ENCODE data around the gene CREB3L2. TPM values are rescaled to one million over a fixed set of nuclear protein-coding genes. Genes with fewer than 3 reads are reported as not detected.

The CREB3L2 gene
- total RNA-seq, 1 experiment from 2014 or later = 18.1 TPM

- Histone ChIP-seq H3K27me3 (ENCODE audit: low read length) (no peaks in the 10 kb centered on the region), H3K4me2 (ENCODE audit: low read length) (no peak overlapping the region), H3K79me2 (ENCODE audit: low read length) (no peaks in the 10 kb centered on the region), H3F3A (ENCODE audit: low read length, unreplicated experiment) (no peaks in the 10 kb centered on the region), H2AFZ (ENCODE audit: low read length) (no peak overlapping the region), H3K4me1 (ENCODE audit: insufficient read depth, low read length) (no peaks in the 10 kb centered on the region; the same call in 1 of the 2 replicates), H3K9me2 (replicated peaks; ENCODE audit: low read length) (no peaks in the 10 kb centered on the region), H3K9ac (ENCODE audit: low read length) (no peak overlapping the region), H4K20me1 (ENCODE audit: low read length) (no peaks in the 10 kb centered on the region), H3K27ac (ENCODE audit: low read length) (no peak overlapping the region), H3K4me3 (ENCODE audit: low read length) (no peak overlapping the region), H3K9me3 (ENCODE audit: low read length) (no peaks in the 10 kb centered on the region), H3K36me3 (ENCODE audit: low read depth, low read length) (peaks cover 13% of the 10 kb centered on the region)
- no peak for ATAC-seq
- TF ChIP-seq EZH2 (IDR thresholded peaks at IDR 0.05; ENCODE audit: low read length, unreplicated experiment) = no peak
- no peak for TF ChIP-seq CTCF (conservative IDR thresholded peaks at IDR 0.05; ENCODE audit: low read depth, low read length)
- no peak for TF ChIP-seq EZH2phosphoT487 (IDR thresholded peaks at IDR 0.05; ENCODE audit: borderline replicate concordance, low read length)
- POLR2A ChIA-PET (ENCODE audit: unreplicated experiment) = no interaction called here
- no TSS peak for BruUV-seq (replicated peaks)
- CTCF ChIA-PET = interaction anchor here (0.6 to 1.8 kb wide), 4 partner anchors 10 to 104 kb away, joined by 3 to 8 read pairs (median 4); partner anchors contain the start of gene CREB3L2
- no peak for DNase-seq
- intact Hi-C loops (cut with micrococcal nuclease) = loop anchor here (10.0 kb wide), 1 partner anchor 1030 kb away; no protein-coding TSS in a partner anchor
These were observed 97.1 kb downstream of the CREB3L2 start for GRCh38 chr7:137904833-137905232.

GRCh38 chr7:137903382-137904169 lies 98.3 kb downstream of the CREB3L2 start:
- Histone ChIP-seq H3K36me3 (ENCODE audit: low read depth, low read length) (peaks cover 13% of the 10 kb centered on the region), H2AFZ (ENCODE audit: low read length) (0 out of 2 replicates have a peak overlapping the region, but pooled peaks have one; percentile 50), H3K4me2 (ENCODE audit: low read length) (peak overlapping the region; percentile 59; the same call in 1 of the 2 replicates), H3K4me3 (ENCODE audit: low read length) (no peak overlapping the region), H3K9ac (ENCODE audit: low read length) (no peak overlapping the region), H3K27me3 (ENCODE audit: low read length) (no peaks in the 10 kb centered on the region), H3K79me2 (ENCODE audit: low read length) (no peaks in the 10 kb centered on the region), H3K9me2 (replicated peaks; ENCODE audit: low read length) (no peaks in the 10 kb centered on the region), H3K4me1 (ENCODE audit: insufficient read depth, low read length) (no peaks in the 10 kb centered on the region; the same call in 1 of the 2 replicates), H4K20me1 (ENCODE audit: low read length) (no peaks in the 10 kb centered on the region), H3K9me3 (ENCODE audit: low read length) (no peaks in the 10 kb centered on the region), H3K27ac (ENCODE audit: low read length) (no peak overlapping the region), H3F3A (ENCODE audit: low read length, unreplicated experiment) (no peaks in the 10 kb centered on the region)
- ChIA-PET POLR2A (ENCODE audit: unreplicated experiment) (no interaction called here), CTCF (interaction anchor here (0.6 to 2.3 kb wide), 6 partner anchors 98 to 248 kb away, joined by 3 to 9 read pairs (median 4); partner anchors contain the start of gene CREB3L2)
- intact Hi-C loops (cut with micrococcal nuclease) = loop anchor here (1.0 to 10.0 kb wide), 5 partner anchors 27 to 1029 kb away; partner anchors contain the start of gene CREB3L2
- TF ChIP-seq EZH2 (IDR thresholded peaks at IDR 0.05; ENCODE audit: low read length, unreplicated experiment) (no peak), CTCF (conservative IDR thresholded peaks at IDR 0.05; ENCODE audit: low read depth, low read length) (peak; percentile 87), EZH2phosphoT487 (IDR thresholded peaks at IDR 0.05; ENCODE audit: borderline replicate concordance, low read length) (no peak)
- ATAC-seq (peak; percentile 70), DNase-seq (peak; percentile 72)
- BruUV-seq (replicated peaks) = no TSS peak

Measured in PC-3 (cell line).